RWPE2 (cell line): Measurements from ENCODE around the gene ZNF83.
"Not testable (repeated sequence)": the region's sequence is repeated elsewhere in the genome, so short reads cannot be mapped to it uniquely, and the experiment has no call there.

Experiments used
- ATAC-seq: fragments of 200-7000 bp; cut with Tn5 transposase; 3 replicates; pipeline ENCODE4 v1.9.1; 2021; ENCODE audit warnings: low read depth
- DNase-seq: peaks from one replicate; pipeline ENCODE4 v3.0.0-alpha.2; 2020; ENCODE audit warnings: low spot score
- H3K27ac ChIP-seq: fragments of 450-650 bp; 2 replicates; pipeline ENCODE4 v1.5.1; 2017; ENCODE audit warnings: mild to moderate bottlenecking; ENCODE audit not compliant: poor library complexity, severe bottlenecking
- H3K27me3 ChIP-seq: fragments of 250-450 bp; sonication (Bioruptor Pico); 2 replicates; pipeline ENCODE4 v1.5.1; 2021; ENCODE audit warnings: mild to moderate bottlenecking, moderate library complexity; ENCODE audit not compliant: insufficient read depth, poor library complexity, severe bottlenecking
- H3K36me3 ChIP-seq: fragments of 250-450 bp; sonication (Bioruptor Pico); 2 replicates; pipeline ENCODE4 v1.5.1; 2020; ENCODE audit warnings: low read depth, mild to moderate bottlenecking, moderate library complexity
- H3K4me1 ChIP-seq: fragments of 250-450 bp; sonication (Bioruptor Pico); 2 replicates; pipeline ENCODE4 v1.5.1; 2021; ENCODE audit warnings: mild to moderate bottlenecking, moderate library complexity; ENCODE audit not compliant: insufficient read depth, poor library complexity, severe bottlenecking
- H3K4me3 ChIP-seq: fragments of 250-450 bp; sonication (Bioruptor Pico); 2 replicates; pipeline ENCODE4 v1.5.1; 2021; ENCODE audit warnings: mild to moderate bottlenecking, moderate library complexity; ENCODE audit not compliant: severe bottlenecking
- H3K9me3 ChIP-seq: fragments of 250-450 bp; sonication (Bioruptor Pico); 2 replicates; pipeline ENCODE4 v1.5.1; 2021; ENCODE audit warnings: mild to moderate bottlenecking, moderate library complexity; ENCODE audit not compliant: severe bottlenecking
- CTCF ChIP-seq: fragments of 450-650 bp; IDR thresholded peaks from one replicate; pipeline ENCODE4 v1.5.1; 2017; ENCODE audit warnings: mild to moderate bottlenecking, moderate library complexity; ENCODE audit not compliant: poor library complexity, severe bottlenecking

ZNF83 gene

GRCh38 chr19:52602941-52603340, 35.2 kb downstream of the ZNF83 start:
- no peak for DNase-seq

GRCh38 chr19:52601974-52602366, 36.2 kb downstream of the ZNF83 start:
- not testable (repeated sequence) for H3K4me1 ChIP-seq, DNase-seq, ATAC-seq, H3K27me3 ChIP-seq, H3K9me3 ChIP-seq, H3K36me3 ChIP-seq
- H3K4me3 ChIP-seq: peak overlapping the region; percentile 54
- peak overlapping the region; percentile 53 for H3K27ac ChIP-seq

More at GRCh38 chr19:52602941-52603340, 35.2 kb downstream of the ZNF83 start:
- no peak overlapping the region for H3K4me3 ChIP-seq
- ATAC-seq: no peak
- H3K4me1 ChIP-seq: no peaks in the 10 kb centered on the region
- no peaks in the 10 kb centered on the region for H3K27me3 ChIP-seq
- H3K36me3 ChIP-seq: no peaks in the 10 kb centered on the region
- no peak for TF ChIP-seq CTCF
- no peak overlapping the region for H3K27ac ChIP-seq
- H3K9me3 ChIP-seq: no peaks in the 10 kb centered on the region

GRCh38 chr19:52601025-52601973, 36.9 kb downstream of the ZNF83 start:
- H3K9me3 ChIP-seq: no peaks in the 10 kb centered on the region
- no peaks in the 10 kb centered on the region; the same call in 1 of the 2 replicates for H3K36me3 ChIP-seq
- no peaks in the 10 kb centered on the region for H3K27me3 ChIP-seq
- peak overlapping the region; percentile 54 for H3K4me3 ChIP-seq
- peak; percentile 93 for DNase-seq
- ATAC-seq: peak; percentile 97
- TF ChIP-seq CTCF: no peak
- H3K4me1 ChIP-seq: no peaks in the 10 kb centered on the region
- peak overlapping the region; percentile 53 for H3K27ac ChIP-seq

- Histone ChIP-seq H3K27me3 (no peaks in the 10 kb centered on the region), H3K4me3 (peak overlapping the region; percentile 54), H3K4me1 (no peaks in the 10 kb centered on the region), H3K27ac (peak overlapping the region; percentile 53), H3K36me3 (no peaks in the 10 kb centered on the region; the same call in 1 of the 2 replicates), H3K9me3 (no peaks in the 10 kb centered on the region)
- no peak for TF ChIP-seq CTCF
- ATAC-seq (peak; percentile 13; the same call in 1 of the 3 replicates), DNase-seq (no peak)
Measured at GRCh38 chr19:52600639-52601024, 37.5 kb downstream of the ZNF83 start.

GRCh38 chr19:52599241-52599640, 38.9 kb downstream of the ZNF83 start:
- Histone ChIP-seq H3K4me3 (no peak overlapping the region), H3K4me1 (no peaks in the 10 kb centered on the region), H3K9me3 (peaks cover 3% of the 10 kb centered on the region), H3K36me3 (peaks cover 3% of the 10 kb centered on the region), H3K27me3 (no peaks in the 10 kb centered on the region), H3K27ac (no peak overlapping the region)
- ATAC-seq (no peak), DNase-seq (no peak)
- no peak for TF ChIP-seq CTCF

- not testable (repeated sequence) for H3K4me1 ChIP-seq, ATAC-seq
- peaks cover 14% of the 10 kb centered on the region for H3K36me3 ChIP-seq
Measured at GRCh38 chr19:52593441-52593840, 44.7 kb downstream of the ZNF83 start.

More at GRCh38 chr19:52593441-52593840, 44.7 kb downstream of the ZNF83 start:
- H3K9me3 ChIP-seq, H3K27ac ChIP-seq, H3K27me3 ChIP-seq, H3K4me3 ChIP-seq, DNase-seq: not testable (repeated sequence)
